Parathyroid adenoma (tissue), 2 donors: ENCODE results near the gene FAM117B.

Experiments
- H2AFZ ChIP-seq: fragments of 300-600 bp; sonication (generic); one replicate; pipeline ENCODE4 v1.7.0; 2017; ENCODE audit warnings: antibody characterized with exemption, mild to moderate bottlenecking
- H3K27ac ChIP-seq: fragments of 300-600 bp; sonication (generic); one replicate; pipeline ENCODE4 v1.7.0; 2017
- H3K27me3 ChIP-seq: fragments of 300-600 bp; sonication (generic); one replicate; pipeline ENCODE4 v1.7.0; 2017; ENCODE audit warnings: low read length; ENCODE audit not compliant: control insufficient read depth, insufficient read depth
- H3K36me3 ChIP-seq: fragments of 300-600 bp; sonication (generic); one replicate; pipeline ENCODE4 v1.7.0; 2017; ENCODE audit warnings: low read length; ENCODE audit not compliant: control insufficient read depth, insufficient read depth
- H3K4me1 ChIP-seq: fragments of 300-600 bp; sonication (generic); one replicate; pipeline ENCODE4 v1.7.0; 2017; ENCODE audit warnings: control low read depth
- H3K4me2 ChIP-seq: fragments of 300-600 bp; sonication (generic); one replicate; pipeline ENCODE4 v1.7.0; 2017; ENCODE audit warnings: low read length
- H3K4me3 ChIP-seq: fragments of 300-600 bp; sonication (generic); one replicate; pipeline ENCODE4 v1.7.0; 2017; ENCODE audit warnings: low read depth, low read length
- H3K79me2 ChIP-seq: fragments of 300-600 bp; sonication (generic); one replicate; pipeline ENCODE4 v1.7.0; 2017; ENCODE audit warnings: control low read depth
- H3K9ac ChIP-seq: fragments of 300-600 bp; sonication (generic); one replicate; pipeline ENCODE4 v1.7.0; 2017; ENCODE audit warnings: mild to moderate bottlenecking
- H3K9me3 ChIP-seq: fragments of 300-600 bp; sonication (generic); one replicate; pipeline ENCODE4 v1.7.0; 2017; ENCODE audit warnings: low read length; ENCODE audit not compliant: control insufficient read depth
- TF ChIP-seq, protein P1 (sequence below): fragments of 300-600 bp; sonication (generic); IDR thresholded peaks from one replicate; pipeline ENCODE4 v1.7.0; 2017; ENCODE audit warnings: antibody characterized with exemption, mild to moderate bottlenecking
- donor health status: primary hyperparathyroidism.

FAM117B gene

DNA sequence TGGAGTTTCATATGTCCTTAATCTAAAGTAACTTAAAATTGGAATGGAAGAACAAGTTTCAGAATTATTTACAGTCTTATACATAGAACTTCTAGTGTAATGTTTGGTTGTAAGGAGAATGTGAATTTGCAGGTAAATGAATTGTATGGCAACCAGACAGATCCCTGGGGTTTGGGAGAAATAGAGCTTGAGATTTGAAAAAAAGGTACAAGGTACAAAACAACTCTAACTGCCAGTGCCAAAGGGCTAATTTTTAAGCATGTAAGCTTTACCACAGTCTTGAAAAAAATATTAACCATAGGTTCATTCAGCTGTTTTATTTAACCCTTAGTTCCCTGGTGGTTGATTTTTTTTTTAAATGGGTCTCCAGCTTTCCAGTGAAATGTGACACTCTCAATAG is 133.5 kb downstream of the FAM117B start:
- H3K9ac ChIP-seq = no peak overlapping the region
- H3K4me2 ChIP-seq = no peak overlapping the region
- no peaks in the 10 kb centered on the region for H3K79me2 ChIP-seq
- H3K27me3 ChIP-seq = no peaks in the 10 kb centered on the region
- no peaks in the 10 kb centered on the region for H3K9me3 ChIP-seq
- no peak overlapping the region for H3K4me3 ChIP-seq
- no peaks in the 10 kb centered on the region for H3K36me3 ChIP-seq
- peak overlapping the region; percentile 29 for H2AFZ ChIP-seq
- peak overlapping the region; percentile 40 for H3K27ac ChIP-seq
- H3K4me1 ChIP-seq = peaks cover 31% of the 10 kb centered on the region
- TF ChIP-seq, protein P1, sequence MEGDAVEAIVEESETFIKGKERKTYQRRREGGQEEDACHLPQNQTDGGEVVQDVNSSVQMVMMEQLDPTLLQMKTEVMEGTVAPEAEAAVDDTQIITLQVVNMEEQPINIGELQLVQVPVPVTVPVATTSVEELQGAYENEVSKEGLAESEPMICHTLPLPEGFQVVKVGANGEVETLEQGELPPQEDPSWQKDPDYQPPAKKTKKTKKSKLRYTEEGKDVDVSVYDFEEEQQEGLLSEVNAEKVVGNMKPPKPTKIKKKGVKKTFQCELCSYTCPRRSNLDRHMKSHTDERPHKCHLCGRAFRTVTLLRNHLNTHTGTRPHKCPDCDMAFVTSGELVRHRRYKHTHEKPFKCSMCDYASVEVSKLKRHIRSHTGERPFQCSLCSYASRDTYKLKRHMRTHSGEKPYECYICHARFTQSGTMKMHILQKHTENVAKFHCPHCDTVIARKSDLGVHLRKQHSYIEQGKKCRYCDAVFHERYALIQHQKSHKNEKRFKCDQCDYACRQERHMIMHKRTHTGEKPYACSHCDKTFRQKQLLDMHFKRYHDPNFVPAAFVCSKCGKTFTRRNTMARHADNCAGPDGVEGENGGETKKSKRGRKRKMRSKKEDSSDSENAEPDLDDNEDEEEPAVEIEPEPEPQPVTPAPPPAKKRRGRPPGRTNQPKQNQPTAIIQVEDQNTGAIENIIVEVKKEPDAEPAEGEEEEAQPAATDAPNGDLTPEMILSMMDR = no peak

DNA sequence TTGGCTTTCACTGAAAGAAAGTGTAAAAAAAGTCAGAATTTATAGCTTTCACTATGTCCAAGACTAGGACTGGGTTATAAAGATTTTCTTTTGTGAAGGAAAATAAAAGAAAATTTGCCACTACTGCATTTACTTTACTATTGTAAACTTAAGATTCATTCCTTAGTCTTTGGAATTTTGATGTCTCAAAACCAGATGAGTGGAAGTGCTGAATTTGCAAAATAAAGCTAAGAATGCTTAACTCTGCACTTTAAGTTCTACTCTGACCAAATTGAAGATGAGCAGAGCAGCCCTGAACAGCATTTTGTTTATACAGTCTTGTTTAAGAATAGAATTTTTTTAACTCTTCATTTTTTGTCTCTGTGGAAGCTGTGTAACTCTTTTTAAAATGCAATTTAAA is 134.4 kb downstream of the FAM117B start:
- H3K4me3 ChIP-seq = peak overlapping the region; percentile 26
- peak overlapping the region; percentile 45 for H3K4me2 ChIP-seq
- no peak overlapping the region for H2AFZ ChIP-seq
- no peaks in the 10 kb centered on the region for H3K27me3 ChIP-seq
- TF ChIP-seq, protein P1 = no peak
- no peak overlapping the region for H3K9ac ChIP-seq
- no peaks in the 10 kb centered on the region for H3K79me2 ChIP-seq
- no peaks in the 10 kb centered on the region for H3K9me3 ChIP-seq
- no peak overlapping the region for H3K27ac ChIP-seq
- no peaks in the 10 kb centered on the region for H3K36me3 ChIP-seq
- peaks cover 31% of the 10 kb centered on the region for H3K4me1 ChIP-seq

DNA sequence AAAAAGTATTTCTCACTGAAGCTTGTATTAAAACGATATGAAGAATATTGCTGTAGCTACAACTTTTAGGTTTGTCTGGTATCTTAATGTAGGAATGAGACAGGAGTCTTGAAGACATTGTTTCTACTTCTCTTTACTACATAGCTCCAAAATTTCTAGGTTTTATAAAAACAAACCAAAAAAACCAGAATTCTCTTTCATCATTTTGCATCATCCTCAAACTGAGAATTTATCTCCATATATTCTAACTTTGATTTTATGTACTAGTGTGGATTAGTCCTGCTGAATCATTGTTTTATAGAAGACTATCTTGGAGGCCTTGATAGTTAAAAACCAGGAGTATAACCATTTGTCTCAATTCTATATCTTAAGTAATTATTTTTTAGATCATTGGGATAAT is 136.6 kb downstream of the FAM117B start:
- Histone ChIP-seq H3K27me3 (no peaks in the 10 kb centered on the region), H3K79me2 (no peaks in the 10 kb centered on the region), H3K4me3 (no peak overlapping the region), H3K9ac (no peak overlapping the region), H2AFZ (no peak overlapping the region), H3K9me3 (no peaks in the 10 kb centered on the region), H3K27ac (no peak overlapping the region), H3K4me2 (no peak overlapping the region), H3K36me3 (no peaks in the 10 kb centered on the region), H3K4me1 (peaks cover 25% of the 10 kb centered on the region)
- TF ChIP-seq, protein P1 = no peak

DNA sequence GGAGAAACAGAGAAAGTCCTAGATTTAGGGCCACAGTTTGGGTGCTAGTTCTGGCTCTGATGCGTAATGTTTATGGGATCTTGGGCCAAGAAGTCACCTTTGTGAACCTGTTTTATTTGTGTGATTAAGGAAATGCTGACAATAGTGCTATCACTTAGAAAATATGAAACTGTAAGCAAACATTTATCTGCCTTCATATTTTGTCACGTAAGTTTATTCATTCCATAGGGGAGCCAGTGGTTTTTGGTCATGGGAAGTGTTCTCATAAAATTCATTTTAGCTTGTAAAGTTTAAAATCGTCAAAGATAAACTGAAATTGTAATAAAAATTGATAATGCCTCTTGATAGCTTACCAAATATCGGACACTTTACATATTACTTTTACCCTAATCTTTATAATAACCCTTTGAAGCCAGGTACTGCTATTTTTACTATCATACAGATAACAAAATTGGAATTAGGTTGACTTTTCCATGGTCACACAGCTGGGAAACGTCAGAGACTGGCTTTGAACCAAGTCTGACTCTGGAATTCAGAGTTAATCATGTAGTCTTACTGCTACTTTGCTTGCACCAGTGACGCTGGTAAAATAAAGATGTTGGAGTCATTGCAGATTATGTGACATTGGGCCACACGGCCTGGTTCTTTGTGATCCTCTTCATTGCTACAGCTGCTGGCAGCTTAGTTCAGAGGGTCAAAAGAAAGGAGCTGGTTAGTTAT is 137.1 kb downstream of the FAM117B start:
- Histone ChIP-seq H3K27ac (no peak overlapping the region), H3K36me3 (no peaks in the 10 kb centered on the region), H3K4me1 (peaks cover 25% of the 10 kb centered on the region), H3K79me2 (no peaks in the 10 kb centered on the region), H3K27me3 (no peaks in the 10 kb centered on the region), H3K4me2 (no peak overlapping the region), H3K9ac (no peak overlapping the region), H2AFZ (no peak overlapping the region), H3K4me3 (no peak overlapping the region), H3K9me3 (no peaks in the 10 kb centered on the region)
- TF ChIP-seq, protein P1 = no peak
